T-helper 2 cell (primary cell): ENCODE measurements around the gene SPZ1.
"Not testable (repeated sequence)": the region's sequence is repeated elsewhere in the genome, so short reads cannot be mapped to it uniquely, and the experiment has no call there.

Source experiments
- DNase-seq, 5 experiments: peaks; one replicate each; pipeline versions ENCODE4 v3.0.0 to v3.0.0-alpha.2; 2012 to 2022
- total RNA-seq, 2 donors: gene quantifications; one replicate each; lab custom pipeline; 2026; lab: John Stamatoyannopoulos, UW

The SPZ1 gene, protein sequence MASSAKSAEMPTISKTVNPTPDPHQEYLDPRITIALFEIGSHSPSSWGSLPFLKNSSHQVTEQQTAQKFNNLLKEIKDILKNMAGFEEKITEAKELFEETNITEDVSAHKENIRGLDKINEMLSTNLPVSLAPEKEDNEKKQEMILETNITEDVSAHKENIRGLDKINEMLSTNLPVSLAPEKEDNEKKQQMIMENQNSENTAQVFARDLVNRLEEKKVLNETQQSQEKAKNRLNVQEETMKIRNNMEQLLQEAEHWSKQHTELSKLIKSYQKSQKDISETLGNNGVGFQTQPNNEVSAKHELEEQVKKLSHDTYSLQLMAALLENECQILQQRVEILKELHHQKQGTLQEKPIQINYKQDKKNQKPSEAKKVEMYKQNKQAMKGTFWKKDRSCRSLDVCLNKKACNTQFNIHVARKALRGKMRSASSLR
- total RNA-seq: 0 reads per million in 2 donors

DNA sequence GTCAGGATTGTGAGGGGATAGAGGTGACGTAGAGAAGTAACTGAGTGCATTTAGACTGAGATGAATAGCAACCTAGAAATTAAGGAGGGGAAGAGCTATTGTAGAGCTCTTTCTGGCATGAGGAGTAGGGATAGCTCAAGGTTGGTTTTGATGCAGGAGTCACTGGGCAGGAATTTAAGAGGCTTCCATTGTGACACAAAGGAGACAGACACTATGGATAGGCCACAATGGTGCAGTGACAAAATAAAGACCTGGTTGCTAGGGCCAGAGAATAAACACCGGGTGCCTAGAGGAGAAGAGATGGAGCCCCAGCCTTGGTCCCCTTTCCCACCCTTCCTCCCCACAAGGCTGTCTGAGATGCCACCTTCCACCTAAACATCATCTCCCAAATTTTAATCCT is at the start of gene SPZ1:
SPZ1 (plus strand) TSS at position 301 of the 400 bp plus-strand sequence. CDS start 214 bp downstream, outside the sequence.
- no peak for DNase-seq

DNA sequence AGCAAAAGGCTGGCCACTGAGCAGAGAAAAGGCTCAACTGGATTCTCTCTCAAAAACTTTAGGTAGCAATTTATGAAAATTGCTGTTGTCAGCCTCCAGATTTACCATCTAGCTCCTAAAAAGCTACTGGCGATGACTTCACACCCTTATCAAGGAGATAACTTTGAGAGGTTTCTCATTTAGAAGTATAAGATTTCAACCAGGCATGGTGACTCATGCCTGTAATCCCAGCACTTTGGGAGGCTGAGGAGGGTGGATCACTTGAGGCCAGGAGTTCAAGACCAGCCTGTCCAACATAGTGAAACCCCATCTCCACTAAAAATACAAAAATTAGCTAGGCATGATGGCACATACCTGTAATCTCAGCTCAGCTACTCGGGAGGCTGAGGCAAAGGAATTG is 49.3 kb upstream of the SPZ1 start:
- peak in 1 of 5 experiments; percentile 56 for DNase-seq

- peak in 1 of 5 experiments; percentile 71 for DNase-seq
Measured at GRCh38 chr5:80275347-80275746, 44.5 kb upstream of the SPZ1 start.

GRCh38 chr5:80276186-80276585 is 43.6 kb upstream of the SPZ1 start:
- no peak for DNase-seq

GRCh38 chr5:80277191-80277590 is 42.6 kb upstream of the SPZ1 start:
- DNase-seq: no peak

DNA sequence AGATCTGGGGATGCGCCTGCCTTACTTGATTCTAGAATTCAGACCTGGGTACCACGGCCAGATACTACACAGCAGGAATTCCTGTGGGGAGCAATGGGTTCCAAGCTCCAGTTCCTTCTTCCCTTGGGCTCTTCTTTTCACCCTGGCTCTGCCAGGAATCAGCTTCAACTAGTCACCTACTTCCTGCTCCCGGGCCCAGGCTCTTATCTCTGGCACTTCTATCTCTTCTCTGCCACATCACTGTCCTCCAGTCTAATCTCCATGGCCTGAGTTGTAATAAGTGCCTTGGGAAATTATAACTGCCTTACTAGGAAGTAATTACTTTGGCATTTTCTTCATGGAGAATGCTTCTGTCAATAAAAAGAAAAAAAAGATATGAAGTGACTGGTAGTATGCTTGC is 37.7 kb upstream of the SPZ1 start:
- DNase-seq: no peak

- no peak for DNase-seq
Measured at GRCh38 chr5:80283360-80283759, 36.4 kb upstream of the SPZ1 start.

DNA sequence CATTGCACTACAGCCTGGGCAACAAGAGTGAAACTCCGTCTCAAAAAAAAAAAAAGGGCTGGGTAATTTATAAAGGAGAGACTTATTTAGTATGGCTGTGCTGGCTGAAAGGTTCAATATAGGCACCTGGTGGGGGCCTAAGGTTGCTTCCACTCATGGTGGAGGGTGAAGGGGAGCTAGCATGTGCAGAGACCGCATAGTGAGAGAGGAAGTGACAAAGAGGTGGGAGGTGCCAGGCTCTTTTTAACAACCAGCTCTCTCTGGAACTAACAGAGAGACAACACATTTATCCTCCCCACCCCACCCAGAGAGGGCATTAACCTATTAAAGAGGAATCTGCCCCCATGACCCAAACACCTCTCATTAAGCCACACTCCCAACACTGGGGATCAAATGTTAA is 35.1 kb upstream of the SPZ1 start:
- peak in 1 of 5 experiments; percentile 72 for DNase-seq

DNA sequence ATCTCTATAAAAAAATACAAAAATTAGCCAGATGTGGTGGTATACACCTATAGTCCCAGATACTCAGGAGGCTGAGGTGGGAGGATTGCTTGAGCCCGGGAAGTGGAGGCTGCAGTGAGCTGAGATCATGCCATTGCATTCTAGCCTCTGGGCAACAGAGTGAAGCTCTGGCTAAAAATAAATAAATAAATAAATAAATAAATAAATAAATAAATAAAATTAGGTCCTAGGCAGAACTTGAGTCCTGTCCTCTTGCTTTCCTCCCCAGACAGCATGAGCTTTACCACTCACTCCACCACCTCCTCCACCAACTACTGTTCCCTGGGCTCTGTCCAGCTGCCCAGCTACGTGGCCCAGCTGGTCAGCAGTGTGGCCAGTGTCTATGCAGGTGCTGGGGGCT is 31.6 kb upstream of the SPZ1 start:
- no peak for DNase-seq

DNA sequence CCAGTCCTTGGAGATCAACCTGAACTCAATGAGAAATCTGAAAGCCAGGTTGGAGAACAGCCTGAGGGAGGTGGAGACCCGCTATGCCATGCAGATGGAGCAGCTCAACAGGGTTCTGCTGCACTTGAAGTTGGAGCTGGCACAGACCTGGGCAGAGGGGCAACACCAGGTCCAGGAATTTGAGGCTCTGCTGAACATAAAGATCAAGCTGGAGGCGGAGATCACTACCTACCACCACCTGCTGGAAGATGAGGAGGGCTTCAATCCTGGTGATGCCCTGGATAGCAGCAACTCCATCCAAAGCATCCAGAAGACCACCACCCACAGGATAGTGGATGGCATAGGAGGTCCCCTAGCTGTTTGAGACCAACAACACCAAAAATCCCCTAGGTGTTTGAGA is 30.5 kb upstream of the SPZ1 start:
- DNase-seq: no peak

GRCh38 chr5:80291761-80292160 is 28.0 kb upstream of the SPZ1 start:
- no peak for DNase-seq

- DNase-seq: no peak
Measured at GRCh38 chr5:80296121-80296520, 23.7 kb upstream of the SPZ1 start.

GRCh38 chr5:80299601-80300000 is 20.2 kb upstream of the SPZ1 start:
- DNase-seq: no peak

- no peak for DNase-seq
Measured at GRCh38 chr5:80300125-80300524, 19.7 kb upstream of the SPZ1 start.

- not testable (repeated sequence) for DNase-seq
Measured at GRCh38 chr5:80300796-80301195, 19.0 kb upstream of the SPZ1 start.

DNA sequence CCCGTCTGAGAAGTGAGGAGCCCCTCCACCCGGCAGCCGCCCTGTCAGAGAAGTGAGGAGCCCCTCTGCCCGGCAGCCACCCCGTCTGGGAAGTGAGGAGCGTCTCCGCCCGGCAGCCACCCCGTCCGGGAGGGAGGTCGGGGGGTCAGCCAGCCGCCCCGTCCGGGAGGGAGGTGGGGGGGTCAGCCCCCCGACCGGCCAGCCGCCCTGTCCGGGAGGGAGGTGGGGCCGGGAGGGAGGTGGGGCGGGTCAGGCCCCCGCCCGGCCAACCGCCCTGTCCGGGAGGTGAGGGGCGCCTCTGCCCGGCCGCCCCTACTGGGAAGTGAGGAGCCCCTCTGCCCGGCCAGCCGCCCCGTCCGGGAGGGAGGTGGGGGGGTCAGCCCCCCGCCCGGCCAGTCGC is 18.5 kb upstream of the SPZ1 start:
- DNase-seq: not testable (repeated sequence)

DNA sequence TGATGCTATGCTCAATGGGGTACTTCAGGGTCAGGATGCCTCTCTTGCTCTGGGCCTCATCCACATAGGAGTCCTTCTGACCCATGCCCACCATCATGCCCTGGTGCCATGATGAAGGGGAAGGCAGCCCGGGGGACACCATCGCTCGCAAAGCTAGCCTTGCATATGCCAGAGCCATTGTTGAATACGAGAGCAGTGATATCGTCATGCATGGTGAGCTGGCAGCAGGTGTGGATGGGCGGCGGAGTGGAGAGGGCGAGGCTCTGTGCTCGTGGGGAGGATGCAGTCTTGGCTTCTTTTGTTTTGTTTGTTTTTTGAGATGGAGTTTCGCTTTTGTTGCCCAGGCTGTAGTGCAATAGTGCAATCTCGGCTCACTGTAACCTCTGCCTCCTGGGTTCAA is 17.2 kb upstream of the SPZ1 start:
- DNase-seq: no peak

GRCh38 chr5:80308526-80308925 is 11.3 kb upstream of the SPZ1 start:
- no peak for DNase-seq

DNA sequence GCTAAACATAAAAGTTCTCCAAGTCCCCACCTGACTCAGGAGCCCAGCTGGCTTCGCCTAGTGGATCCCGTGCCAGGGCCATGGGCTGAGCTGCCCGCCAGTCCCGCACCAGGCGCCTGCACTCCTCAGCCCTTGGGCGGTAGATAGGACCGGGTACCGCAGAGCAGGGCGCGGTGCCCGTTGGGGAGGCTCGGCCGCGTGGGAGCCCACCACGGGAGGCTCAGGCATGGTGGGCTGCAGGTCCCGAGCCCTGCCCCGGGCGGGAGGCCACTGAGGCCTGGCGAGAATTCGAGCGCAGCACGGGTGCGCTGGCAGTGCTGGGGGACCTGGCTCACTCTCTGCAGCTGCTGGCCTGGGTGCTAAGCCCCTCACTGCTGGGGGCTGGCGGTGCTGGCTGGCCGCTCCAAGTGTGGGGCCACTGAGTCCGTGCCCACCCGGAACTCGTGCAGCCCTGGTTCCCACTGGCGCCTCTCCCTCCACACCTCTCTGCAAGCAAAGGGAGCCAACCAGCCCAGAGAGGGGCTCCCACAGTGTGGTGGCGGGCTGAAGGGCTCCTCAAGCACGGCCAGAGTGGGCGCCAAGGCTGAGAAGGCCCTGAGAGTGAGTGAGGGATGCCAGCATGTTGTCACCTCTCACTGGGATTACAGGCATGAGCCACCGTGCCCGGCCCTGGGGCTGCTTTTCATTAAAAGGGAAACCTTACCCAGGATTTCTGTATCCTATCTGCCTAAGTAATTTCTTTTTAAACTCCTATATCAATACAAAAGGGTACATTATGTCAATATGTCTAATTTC is 9.7 kb upstream of the SPZ1 start:
- no peak for DNase-seq

- DNase-seq: no peak
Measured at GRCh38 chr5:80315244-80315643, 4.6 kb upstream of the SPZ1 start.

- no peak for DNase-seq
Measured at GRCh38 chr5:80318212-80318611, 1.6 kb upstream of the SPZ1 start.

DNA sequence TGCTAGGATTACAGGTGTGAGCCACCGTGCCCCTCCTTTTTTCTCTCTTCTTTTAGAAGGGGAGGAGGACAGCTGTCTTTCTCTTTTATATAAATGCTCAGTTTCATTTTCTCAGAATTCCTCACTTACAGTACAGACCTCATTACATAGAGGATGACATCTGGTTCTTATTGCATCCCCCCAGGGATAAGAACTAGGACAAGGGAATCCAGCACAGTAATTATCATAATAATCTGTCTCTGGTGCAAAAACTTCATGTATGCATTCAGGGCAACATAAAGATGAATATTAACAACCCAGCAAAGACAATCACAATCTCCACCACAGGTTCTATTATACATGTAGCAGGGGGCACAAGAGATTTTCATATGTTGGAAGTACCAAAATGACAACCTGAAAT is 5.1 kb downstream of the SPZ1 start:
- no peak for DNase-seq

- no peak for DNase-seq
Measured at GRCh38 chr5:80326468-80326867, 6.7 kb downstream of the SPZ1 start.

DNA sequence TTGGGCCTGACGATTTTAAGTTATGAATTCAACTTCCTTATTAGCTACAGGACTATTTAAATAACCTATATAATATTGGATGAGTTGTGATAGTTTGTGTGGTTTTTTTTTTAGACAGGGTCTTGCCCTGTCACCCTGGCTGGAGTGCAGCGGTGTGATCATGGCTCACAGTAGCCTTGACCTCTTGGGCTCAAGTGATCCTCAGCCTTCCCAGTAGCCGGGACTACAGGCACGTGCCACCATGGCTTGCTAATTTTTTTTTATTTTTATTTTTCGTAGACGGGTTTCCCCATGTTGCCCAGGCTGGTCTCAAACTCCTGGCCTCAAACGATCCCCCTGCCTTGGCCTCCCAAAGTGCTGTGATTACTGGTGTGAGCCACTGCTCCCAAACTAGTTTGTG is 17.6 kb downstream of the SPZ1 start:
- no peak for DNase-seq
